ENCODE results near the gene CARM1. TPM values are rescaled to one million over a fixed set of nuclear protein-coding genes. Genes with fewer than 3 reads are reported as not detected.

The CARM1 gene
- 49.3 and 52.4 TPM in 2 replicates for total RNA-seq

GRCh38 chr19:10870955-10871603, at the start of gene CARM1:
TSS of gene CARM1 (plus strand) at chr19:10871553. CDS start at chr19:10871703, 150 bp downstream.

GRCh38 chr19:10835754-10836478, 35.4 kb upstream of the CARM1 start, which contains the start of gene TMED1:
TSS of gene TMED1 (minus strand) at chr19:10836212. CDS start at chr19:10836191, 21 bp downstream.

GRCh38 chr19:10848230-10848856, 23.0 kb upstream of the CARM1 start, which contains the start of gene C19orf38:
TSS of gene C19orf38 (plus strand) at chr19:10848415. CDS start at chr19:10848509, 94 bp downstream.

GRCh38 chr19:10928563-10929401, 57.4 kb downstream of the CARM1 start, which contains the start of the genes TIMM29 and YIPF2:
TSS of gene TIMM29 (plus strand) at chr19:10928811. CDS start at chr19:10928823, 12 bp downstream.
TSS of gene YIPF2 (minus strand) at chr19:10928639. CDS start at chr19:10928410, 229 bp downstream.

DNA sequence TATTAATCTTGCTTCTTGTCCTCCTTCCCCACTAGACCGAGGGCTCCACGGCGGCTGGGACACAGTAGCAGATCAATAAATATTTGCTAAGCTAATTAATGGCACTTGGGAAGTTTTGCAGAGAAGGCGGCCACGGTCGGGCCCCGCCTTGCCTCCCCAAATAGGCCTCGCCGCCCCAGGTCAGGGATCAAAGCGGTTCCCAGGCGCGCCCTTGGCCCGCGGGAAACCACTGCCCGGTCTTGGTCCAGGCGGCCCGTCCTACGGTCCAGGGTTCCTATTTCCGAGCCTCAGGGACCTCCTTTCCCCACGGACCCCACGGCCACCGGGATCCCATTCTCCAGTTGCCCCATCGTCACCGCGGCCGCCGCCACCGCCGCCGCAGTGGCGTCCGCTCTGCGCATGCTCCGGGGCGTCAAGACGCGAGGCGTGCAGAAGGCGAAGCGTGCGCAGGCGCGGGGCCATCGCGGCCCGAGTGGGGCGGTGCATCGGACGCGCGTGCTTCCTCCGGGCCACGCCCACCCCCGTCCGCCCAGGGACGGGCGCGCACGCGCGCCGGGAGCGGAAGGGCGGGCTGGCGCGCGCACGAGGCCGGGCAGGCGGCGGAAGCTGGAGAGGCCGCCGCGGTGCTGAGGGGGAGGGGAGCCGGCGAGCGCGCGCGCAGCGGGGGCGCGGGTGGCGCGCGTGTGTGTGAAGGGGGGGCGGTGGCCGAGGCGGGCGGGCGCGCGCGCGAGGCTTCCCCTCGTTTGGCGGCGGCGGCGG, 89.1 kb downstream of the CARM1 start, which contains the start of gene SMARCA4:
TSS of gene SMARCA4 (plus strand) at position 717 of the 759 bp plus-strand sequence. CDS start 23,122 bp downstream, outside the sequence.

Small RNA genes lying within 50 kb of the gene (small RNA-seq; reads per million reads assigned to genes)
- gene MIR6793: not detected

Other genes starting within 250 kb of the CARM1 start
- gene SLC44A2, start 246.0 kb upstream of the CARM1 start, total RNA-seq: 43.8 and 46.9 TPM in 2 replicates
- gene ILF3, start 217.2 kb upstream of the CARM1 start, total RNA-seq: 90.0 and 112 TPM in 2 replicates
- 21.1 and 21.6 TPM in 2 replicates for gene QTRT1, start 170.1 kb upstream of the CARM1 start, total RNA-seq
- gene DNM2, start 153.5 kb upstream of the CARM1 start, total RNA-seq: 125 and 150 TPM in 2 replicates
- gene TMED1, start 35.3 kb upstream of the CARM1 start, total RNA-seq: 35.4 and 40.9 TPM in 2 replicates
- 0.24 TPM in 1 of 2 replicates, not detected in the other for gene C19orf38, start 23.1 kb upstream of the CARM1 start, total RNA-seq
- 121 and 133 TPM in 2 replicates for gene YIPF2, start 57.1 kb downstream of the CARM1 start, total RNA-seq
- 33.5 and 39.1 TPM in 2 replicates for gene TIMM29, start 57.3 kb downstream of the CARM1 start, total RNA-seq
- gene SMARCA4, start 89.5 kb downstream of the CARM1 start, total RNA-seq: 64.4 and 77.7 TPM in 2 replicates
- 406 and 458 TPM in 2 replicates for gene LDLR, start 217.9 kb downstream of the CARM1 start, total RNA-seq